MM.1S (cell line): ENCODE results near the gene PELI1.

Experiments
- DNase-seq: peaks from one replicate; pipeline ENCODE4 v3.0.0-alpha.2; 2015
- H2AFZ ChIP-seq: fragments of 300-600 bp; sonication (generic); 2 replicates; pipeline ENCODE4 v1.6.0; 2016; ENCODE audit warnings: antibody characterized with exemption, low read length
- H3F3A ChIP-seq: fragments of 300-600 bp; sonication (generic); 2 replicates; pipeline ENCODE4 v1.6.1; 2016; ENCODE audit warnings: mild to moderate bottlenecking, antibody characterized with exemption, low read length, moderate library complexity, mixed read lengths; ENCODE audit not compliant: insufficient read depth
- H3K27ac ChIP-seq: fragments of 300-600 bp; sonication (generic); 2 replicates; pipeline ENCODE4 v1.5.1; 2016; ENCODE audit warnings: mild to moderate bottlenecking, low read length
- H3K27me3 ChIP-seq: fragments of 300-600 bp; sonication (generic); replicated peaks from 2 replicates; pipeline ENCODE4 v1.6.0; 2016; ENCODE audit warnings: low read length; ENCODE audit not compliant: insufficient read depth
- H3K36me3 ChIP-seq: fragments of 300-600 bp; sonication (generic); replicated peaks from 2 replicates; pipeline ENCODE4 v1.6.1; 2016; ENCODE audit warnings: mild to moderate bottlenecking, low read length, mixed read lengths; ENCODE audit not compliant: insufficient read depth
- H3K4me1 ChIP-seq: fragments of 300-600 bp; sonication (generic); 2 replicates; pipeline ENCODE4 v1.6.1; 2016; ENCODE audit warnings: low read length, mixed read lengths
- H3K4me2 ChIP-seq: fragments of 300-600 bp; sonication (generic); 2 replicates; pipeline ENCODE4 v1.6.0; 2016; ENCODE audit warnings: low read depth, low read length
- H3K4me3 ChIP-seq: fragments of 300-600 bp; sonication (generic); 2 replicates; pipeline ENCODE4 v1.5.1; 2016; ENCODE audit warnings: low read length, mixed read lengths
- H3K79me2 ChIP-seq: fragments of 300-600 bp; sonication (generic); 2 replicates; pipeline ENCODE4 v1.6.1; 2016; ENCODE audit warnings: mixed run types, low read length, mixed read lengths
- H3K9ac ChIP-seq: fragments of 300-600 bp; sonication (generic); 2 replicates; pipeline ENCODE4 v1.6.1; 2016; ENCODE audit warnings: low read length, mixed read lengths
- H3K9me2 ChIP-seq: fragments of 300-600 bp; sonication (generic); replicated peaks from 2 replicates; pipeline ENCODE4 v1.6.1; 2016; ENCODE audit warnings: mild to moderate bottlenecking, low read length, mixed read lengths; ENCODE audit not compliant: insufficient read depth
- H3K9me3 ChIP-seq: fragments of 300-600 bp; sonication (generic); replicated peaks from 2 replicates; pipeline ENCODE4 v1.6.1; 2016; ENCODE audit warnings: mild to moderate bottlenecking, low read length, mixed read lengths; ENCODE audit not compliant: insufficient read depth
- H4K20me1 ChIP-seq: fragments of 300-600 bp; sonication (generic); 2 replicates; pipeline ENCODE4 v1.6.1; 2016; ENCODE audit warnings: mild to moderate bottlenecking, low read length, moderate library complexity, mixed read lengths; ENCODE audit not compliant: insufficient read depth
- EZH2 ChIP-seq: fragments of 300-600 bp; sonication (generic); optimal IDR thresholded peaks from 2 replicates; pipeline ENCODE3; 2017; ENCODE audit warnings: low read depth, mild to moderate bottlenecking, antibody characterized with exemption, low read length, mixed read lengths
- EZH2phosphoT487 ChIP-seq: fragments of 300-600 bp; sonication (generic); IDR thresholded peaks from 2 replicates; pipeline ENCODE4 v1.6.1; 2018; ENCODE audit warnings: antibody characterized with exemption, low read length
- TF ChIP-seq, protein P1 (sequence below): fragments of 300-600 bp; sonication (generic); IDR thresholded peaks from 2 replicates; pipeline ENCODE4 v1.5.1; 2016; ENCODE audit warnings: antibody characterized with exemption, low read length, mixed read lengths

The PELI1 gene, protein sequence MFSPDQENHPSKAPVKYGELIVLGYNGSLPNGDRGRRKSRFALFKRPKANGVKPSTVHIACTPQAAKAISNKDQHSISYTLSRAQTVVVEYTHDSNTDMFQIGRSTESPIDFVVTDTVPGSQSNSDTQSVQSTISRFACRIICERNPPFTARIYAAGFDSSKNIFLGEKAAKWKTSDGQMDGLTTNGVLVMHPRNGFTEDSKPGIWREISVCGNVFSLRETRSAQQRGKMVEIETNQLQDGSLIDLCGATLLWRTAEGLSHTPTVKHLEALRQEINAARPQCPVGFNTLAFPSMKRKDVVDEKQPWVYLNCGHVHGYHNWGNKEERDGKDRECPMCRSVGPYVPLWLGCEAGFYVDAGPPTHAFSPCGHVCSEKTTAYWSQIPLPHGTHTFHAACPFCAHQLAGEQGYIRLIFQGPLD

DNA sequence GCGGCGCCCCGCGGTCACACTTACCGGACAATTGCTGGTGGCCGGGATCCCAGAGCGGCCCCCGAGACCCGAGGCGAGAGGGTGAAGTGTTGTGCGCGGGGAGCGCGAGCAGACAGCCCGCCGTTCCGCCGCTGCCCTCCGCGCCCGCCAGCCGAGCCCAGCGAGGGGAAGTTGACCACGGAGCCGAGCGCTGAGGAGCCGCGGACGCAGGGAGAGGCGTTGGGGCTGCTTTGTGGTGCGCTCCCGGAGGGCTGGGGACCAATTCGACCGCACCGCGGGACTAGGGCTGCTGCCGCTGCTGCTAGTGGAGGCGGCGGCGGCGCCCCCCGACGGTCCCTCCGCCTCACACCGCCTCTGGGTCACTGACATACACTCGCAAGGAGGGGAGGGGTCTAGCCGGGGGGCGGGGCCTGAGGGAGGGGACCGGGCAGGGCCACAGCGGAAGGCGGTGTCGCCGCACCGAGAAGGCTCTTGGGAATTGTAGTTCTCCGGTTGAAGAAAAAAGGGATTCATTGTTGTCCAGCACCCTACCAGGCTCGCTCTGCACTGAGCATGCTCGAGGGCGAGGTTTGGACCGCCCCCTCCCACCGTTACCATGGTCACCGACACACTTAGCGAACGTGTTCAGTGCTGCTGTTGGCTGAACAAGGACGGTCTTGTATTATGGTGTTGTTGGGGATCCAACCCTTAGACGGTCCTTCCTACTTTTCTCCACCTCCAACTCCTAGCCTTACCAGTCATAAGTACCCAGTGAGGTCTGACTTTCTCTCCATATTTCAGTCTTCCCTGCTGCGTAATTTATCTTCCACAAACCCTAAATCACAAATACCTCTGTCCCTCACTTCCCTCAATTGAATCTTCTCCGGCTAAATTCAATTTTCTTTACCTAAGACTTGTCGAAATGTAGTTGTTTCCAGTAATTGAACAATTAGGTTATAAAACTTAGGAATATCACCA lies at the start of gene PELI1:
Gene PELI1, minus strand, starts transcription at position 364 of the 957 bp plus-strand sequence. CDS start 36,110 bp downstream, outside the sequence.
- Histone ChIP-seq H3K4me3 (peak within 1 kb of the TSS; percentile 96), H3K4me1 (peaks cover 17% of the 10 kb centered on the region), H3K27ac (peak within 1 kb of the TSS; percentile 82), H3K36me3 (no peaks in the 10 kb centered on the region), H3K9ac (peak within 1 kb of the TSS; percentile 91), H2AFZ (peak within 1 kb of the TSS; percentile 67), H3K9me3 (no peaks in the 10 kb centered on the region), H3K79me2 (peaks cover 47% of the 10 kb centered on the region), H3K9me2 (no peaks in the 10 kb centered on the region), H3F3A (peaks cover 23% of the 10 kb centered on the region), H3K4me2 (peak within 1 kb of the TSS; percentile 91), H3K27me3 (no peaks in the 10 kb centered on the region), H4K20me1 (no peaks in the 10 kb centered on the region)
- peak; percentile 95 for DNase-seq
- TF ChIP-seq EZH2 = no peak
- TF ChIP-seq, protein P1, sequence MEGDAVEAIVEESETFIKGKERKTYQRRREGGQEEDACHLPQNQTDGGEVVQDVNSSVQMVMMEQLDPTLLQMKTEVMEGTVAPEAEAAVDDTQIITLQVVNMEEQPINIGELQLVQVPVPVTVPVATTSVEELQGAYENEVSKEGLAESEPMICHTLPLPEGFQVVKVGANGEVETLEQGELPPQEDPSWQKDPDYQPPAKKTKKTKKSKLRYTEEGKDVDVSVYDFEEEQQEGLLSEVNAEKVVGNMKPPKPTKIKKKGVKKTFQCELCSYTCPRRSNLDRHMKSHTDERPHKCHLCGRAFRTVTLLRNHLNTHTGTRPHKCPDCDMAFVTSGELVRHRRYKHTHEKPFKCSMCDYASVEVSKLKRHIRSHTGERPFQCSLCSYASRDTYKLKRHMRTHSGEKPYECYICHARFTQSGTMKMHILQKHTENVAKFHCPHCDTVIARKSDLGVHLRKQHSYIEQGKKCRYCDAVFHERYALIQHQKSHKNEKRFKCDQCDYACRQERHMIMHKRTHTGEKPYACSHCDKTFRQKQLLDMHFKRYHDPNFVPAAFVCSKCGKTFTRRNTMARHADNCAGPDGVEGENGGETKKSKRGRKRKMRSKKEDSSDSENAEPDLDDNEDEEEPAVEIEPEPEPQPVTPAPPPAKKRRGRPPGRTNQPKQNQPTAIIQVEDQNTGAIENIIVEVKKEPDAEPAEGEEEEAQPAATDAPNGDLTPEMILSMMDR = peak; percentile 24; the same call in 1 of the 2 replicates

DNA sequence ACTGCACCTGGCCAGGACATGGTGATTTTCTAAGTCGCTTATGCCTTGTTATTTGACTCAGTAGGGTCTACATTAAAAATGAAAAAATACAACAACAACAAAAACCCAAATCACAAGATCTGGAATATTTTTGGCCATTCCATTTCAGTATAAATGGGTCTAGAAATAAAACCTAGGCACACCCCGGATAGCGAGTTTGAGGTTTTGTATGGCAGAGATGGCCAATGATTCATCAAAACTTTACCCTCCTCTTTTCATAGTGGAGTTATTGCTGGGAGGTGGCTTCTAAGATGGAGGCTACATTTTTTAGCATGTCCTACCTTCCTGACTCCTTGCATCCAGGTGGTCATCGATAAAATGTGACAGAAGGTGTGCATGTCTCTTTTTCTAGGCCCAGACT lies 49.3 kb upstream of the PELI1 start:
- H3K9ac ChIP-seq = no peak overlapping the region
- H3K4me2 ChIP-seq = no peak overlapping the region
- no peaks in the 10 kb centered on the region for H3K79me2 ChIP-seq

DNA sequence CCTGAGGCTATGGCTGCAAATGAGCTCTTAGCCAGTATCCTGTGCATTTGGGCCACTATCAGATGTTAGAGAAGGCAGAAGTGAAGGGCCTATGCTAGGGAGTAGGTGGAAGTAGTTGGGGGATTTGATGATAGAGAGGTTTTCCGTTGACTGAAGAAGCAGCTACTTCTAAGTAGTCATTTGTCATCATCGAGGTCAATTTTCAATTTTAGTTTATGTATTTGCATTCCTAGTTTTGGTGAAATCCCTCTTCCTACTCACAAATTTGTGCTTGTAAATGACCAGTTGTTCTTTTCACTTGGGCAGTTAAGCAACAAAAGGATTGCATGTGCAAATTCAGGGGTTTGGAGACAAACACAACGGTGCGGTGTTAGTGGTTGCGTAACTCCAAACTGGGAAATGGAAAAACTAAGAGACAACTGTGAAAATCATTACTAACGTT lies 48.5 kb upstream of the PELI1 start:
- peak overlapping the region; percentile 27 for H3K4me2 ChIP-seq
- H2AFZ ChIP-seq = no peak overlapping the region
- no peaks in the 10 kb centered on the region for H4K20me1 ChIP-seq
- H3K9ac ChIP-seq = no peak overlapping the region; the same call in 1 of the 2 replicates
- H3K79me2 ChIP-seq = no peaks in the 10 kb centered on the region
- DNase-seq = no peak
- H3K4me3 ChIP-seq = no peak overlapping the region
- H3K27me3 ChIP-seq = no peaks in the 10 kb centered on the region
- H3K36me3 ChIP-seq = no peaks in the 10 kb centered on the region
- TF ChIP-seq EZH2 = no peak
- TF ChIP-seq, protein P1 = no peak
- no peak for TF ChIP-seq EZH2phosphoT487
- peak overlapping the region; percentile 38; the same call in 1 of the 2 replicates for H3K27ac ChIP-seq
- H3F3A ChIP-seq = peaks cover 29% of the 10 kb centered on the region
- no peaks in the 10 kb centered on the region for H3K9me3 ChIP-seq
- H3K9me2 ChIP-seq = no peaks in the 10 kb centered on the region
- H3K4me1 ChIP-seq = peaks cover 44% of the 10 kb centered on the region

More for the DNA sequence above, 49.3 kb upstream of the PELI1 start:
- Histone ChIP-seq H3K9me3 (no peaks in the 10 kb centered on the region), H3K27ac (no peak overlapping the region), H3K9me2 (no peaks in the 10 kb centered on the region), H3K36me3 (no peaks in the 10 kb centered on the region), H2AFZ (no peak overlapping the region), H3K27me3 (no peaks in the 10 kb centered on the region), H4K20me1 (no peaks in the 10 kb centered on the region), H3F3A (peaks cover 27% of the 10 kb centered on the region), H3K4me3 (no peak overlapping the region), H3K4me1 (peaks cover 42% of the 10 kb centered on the region)
- no peak for DNase-seq
- no peak for TF ChIP-seq EZH2phosphoT487
- TF ChIP-seq, protein P1 = no peak
- no peak for TF ChIP-seq EZH2
